ENCODE results near the gene CD27.

- TF ChIP-seq CTCF (IDR thresholded peaks at IDR 0.05; ENCODE audit: insufficient read depth, low read length, poor library complexity, severe bottlenecking) = no peak
- TF ChIP-seq EZH2phosphoT487 (conservative IDR thresholded peaks at IDR 0.05; ENCODE audit: low read length) = no peak
These were observed 19.1 kb downstream of the CD27 start for GRCh38 chr12:6463858-6464257.

Data from SU-DHL-6 (cell line).